Esophagus muscularis mucosa (tissue), 3 donors: ENCODE measurements around the gene PSME3.
"Not testable (repeated sequence)": the region's sequence is repeated elsewhere in the genome, so short reads cannot be mapped to it uniquely, and the experiment has no call there.

Experiments used
- CTCF ChIP-seq, 3 experiments: fragments of 200-600 bp in 2 of 3; fragments of 450-650 bp in 1 of 3; sonication (generic) in 2 of 3; IDR thresholded peaks; one replicate each; pipeline ENCODE4 v1.5.1; 2017 to 2019; ENCODE audit warnings: antibody characterized with exemption in 3 of 3, mild to moderate bottlenecking in 2 of 3, moderate library complexity in 1 of 3
- POLR2A ChIP-seq: fragments of 450-650 bp; IDR thresholded peaks from one replicate; pipeline ENCODE4 v1.6.1; 2017; ENCODE audit warnings: antibody characterized with exemption, moderate library complexity, mild to moderate bottlenecking, low read depth

GRCh38 chr17:42881706-42882105 is 48.5 kb downstream of the PSME3 start:
- not testable (repeated sequence) for TF ChIP-seq CTCF (IDR thresholded peaks at IDR 0.05); POLR2A
